Tibial nerve (tissue), 4 donors: ENCODE data around the gene ATXN2L. TPM values are rescaled to one million over a fixed set of nuclear protein-coding genes. Genes with fewer than 3 reads are reported as not detected.
A peak's percentile ranks its signal among the peaks of the same experiment; 100 is the strongest.

ENCODE experiments used
- DNase-seq, 2 donors: peaks; one replicate each; pipeline ENCODE4 v3.0.0-alpha.2; 2019; ENCODE audit warnings: low spot score in 2 of 2
- H3K27ac ChIP-seq, 4 donors: fragments of 200-600 bp; sonication (generic) in 3 of 4; one replicate each; pipeline ENCODE4 v1.5.1; 2017 to 2019; ENCODE audit warnings: mild to moderate bottlenecking in 1 of 4
- H3K27me3 ChIP-seq, 2 donors: fragments of 200-600 bp; sonication (generic) in 1 of 2; one replicate each; pipeline versions ENCODE4 v1.5.1 to v1.6.0; 2017 to 2019
- H3K36me3 ChIP-seq, 3 donors: fragments of 200-600 bp; sonication (generic); one replicate each; pipeline ENCODE4 v1.5.1; 2018 to 2019
- H3K4me1 ChIP-seq, 4 donors: fragments of 200-600 bp; sonication (generic) in 3 of 4; one replicate each; pipeline ENCODE4 v1.5.1; 2017 to 2019
- H3K4me3 ChIP-seq, 4 donors: fragments of 200-600 bp; sonication (generic) in 3 of 4; one replicate each; pipeline ENCODE4 v1.5.1; 2017 to 2019; ENCODE audit warnings: mild to moderate bottlenecking in 1 of 4, moderate library complexity in 1 of 4
- H3K9me3 ChIP-seq, 4 donors: fragments of 200-600 bp; sonication (generic) in 3 of 4; one replicate each; pipeline ENCODE4 v1.5.1; 2017 to 2019
- CTCF ChIP-seq, 5 experiments: fragments of 200-600 bp in 3 of 5; fragments of 450-650 bp in 2 of 5; sonication (generic) in 3 of 5; IDR thresholded peaks; one replicate each; pipeline ENCODE4 v1.5.1; 2016 to 2019; ENCODE audit warnings: antibody characterized with exemption in 5 of 5, mild to moderate bottlenecking in 3 of 5, moderate library complexity in 2 of 5
- EP300 ChIP-seq, 2 donors: sonication (generic); formaldehyde crosslinking; IDR thresholded peaks; one replicate each; pipeline ENCODE4 v1.6.1; 2017; ENCODE audit warnings: antibody characterized with exemption in 2 of 2, mild to moderate bottlenecking in 1 of 2
- POLR2A ChIP-seq, 2 donors: fragments of 450-650 bp; IDR thresholded peaks; one replicate each; pipeline ENCODE4 v1.6.1; 2017; ENCODE audit warnings: antibody characterized with exemption in 2 of 2, mild to moderate bottlenecking in 2 of 2, moderate library complexity in 2 of 2
- WGBS, 2 donors: methylation state at CpG; one replicate each; pipeline ENCODE4 v1.1.5; 2018; 5-methylcytosine and 5-hydroxymethylcytosine counted together
- total RNA-seq, 4 donors: library from RNA; depleted of rRNA; stranded (reverse); fragments of >200 nt; gene quantifications; one replicate each; pipeline ENCODE4 v1.1.0, GENCODE V29; 2016

ATXN2L gene
- total RNA-seq, 4 donors from 2014 or later: 57.6 to 121 (median 87.7) TPM

DNA sequence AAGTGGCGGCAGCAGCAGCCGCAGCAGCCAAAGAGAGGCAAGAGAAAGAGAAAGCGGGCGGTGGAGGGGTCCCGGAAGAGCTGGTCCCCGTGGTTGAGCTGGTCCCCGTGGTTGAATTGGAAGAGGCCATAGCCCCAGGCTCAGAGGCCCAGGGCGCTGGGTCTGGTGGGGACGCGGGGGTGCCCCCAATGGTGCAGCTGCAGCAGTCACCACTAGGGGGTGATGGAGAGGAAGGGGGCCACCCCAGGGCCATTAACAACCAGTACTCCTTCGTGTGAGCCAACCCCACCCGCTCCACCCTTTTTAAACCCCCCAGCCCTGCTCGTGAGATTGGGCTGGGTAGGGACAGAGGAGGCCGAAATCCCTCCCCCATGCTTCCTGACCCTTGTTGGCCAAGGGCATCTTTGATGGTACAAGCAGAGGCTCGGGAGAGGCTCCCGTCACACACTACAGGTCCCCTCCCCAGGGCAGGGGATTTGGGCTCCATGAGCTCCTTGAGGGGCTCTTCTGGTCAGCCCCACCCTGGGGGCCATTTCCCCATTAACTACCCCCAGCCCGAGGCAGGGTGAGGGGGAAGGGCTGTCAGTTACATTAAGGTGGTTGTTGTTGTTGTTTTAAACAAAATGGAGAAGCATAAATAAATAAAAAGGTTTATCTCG is 50.9 kb downstream of the ATXN2L start:
- no peaks in the 10 kb centered on the region for H3K9me3 ChIP-seq
- peaks cover 0 to 73% (median 15%) of the 10 kb centered on the region in 3 donors for H3K36me3 ChIP-seq
- TF ChIP-seq CTCF (IDR thresholded peaks at IDR 0.05): peak; percentile 33 to 66 (median 45)
- no peak for TF ChIP-seq EP300 (IDR thresholded peaks at IDR 0.05)
- H3K27ac ChIP-seq: no peak overlapping the region
- DNase-seq: no peak
- WGBS, 2 donors: 80 to 87% methylated on average over 16 to 18 of the region's 18 CpGs
- no peaks in the 10 kb centered on the region for H3K27me3 ChIP-seq
- no peak overlapping the region for H3K4me3 ChIP-seq
- peaks cover 0 to 6% (median 0%) of the 10 kb centered on the region in 4 donors for H3K4me1 ChIP-seq

GRCh38 chr16:28874406-28874805 is 51.6 kb downstream of the ATXN2L start:
- no peak overlapping the region for H3K4me3 ChIP-seq
- no peaks in the 10 kb centered on the region for H3K9me3 ChIP-seq
- H3K36me3 ChIP-seq: peaks cover 0 to 65% (median 8%) of the 10 kb centered on the region in 3 donors
- no peak overlapping the region for H3K27ac ChIP-seq
- peaks cover 0 to 13% (median 5%) of the 10 kb centered on the region in 4 donors for H3K4me1 ChIP-seq
- DNase-seq: no peak
- WGBS, 2 donors: 96% methylated on average over 3 to 5 of the region's 6 CpGs
- H3K27me3 ChIP-seq: no peaks in the 10 kb centered on the region
- TF ChIP-seq CTCF (IDR thresholded peaks at IDR 0.05): no peak
- TF ChIP-seq EP300 (IDR thresholded peaks at IDR 0.05): no peak
- TF ChIP-seq POLR2A (IDR thresholded peaks at IDR 0.05): no peak

DNA sequence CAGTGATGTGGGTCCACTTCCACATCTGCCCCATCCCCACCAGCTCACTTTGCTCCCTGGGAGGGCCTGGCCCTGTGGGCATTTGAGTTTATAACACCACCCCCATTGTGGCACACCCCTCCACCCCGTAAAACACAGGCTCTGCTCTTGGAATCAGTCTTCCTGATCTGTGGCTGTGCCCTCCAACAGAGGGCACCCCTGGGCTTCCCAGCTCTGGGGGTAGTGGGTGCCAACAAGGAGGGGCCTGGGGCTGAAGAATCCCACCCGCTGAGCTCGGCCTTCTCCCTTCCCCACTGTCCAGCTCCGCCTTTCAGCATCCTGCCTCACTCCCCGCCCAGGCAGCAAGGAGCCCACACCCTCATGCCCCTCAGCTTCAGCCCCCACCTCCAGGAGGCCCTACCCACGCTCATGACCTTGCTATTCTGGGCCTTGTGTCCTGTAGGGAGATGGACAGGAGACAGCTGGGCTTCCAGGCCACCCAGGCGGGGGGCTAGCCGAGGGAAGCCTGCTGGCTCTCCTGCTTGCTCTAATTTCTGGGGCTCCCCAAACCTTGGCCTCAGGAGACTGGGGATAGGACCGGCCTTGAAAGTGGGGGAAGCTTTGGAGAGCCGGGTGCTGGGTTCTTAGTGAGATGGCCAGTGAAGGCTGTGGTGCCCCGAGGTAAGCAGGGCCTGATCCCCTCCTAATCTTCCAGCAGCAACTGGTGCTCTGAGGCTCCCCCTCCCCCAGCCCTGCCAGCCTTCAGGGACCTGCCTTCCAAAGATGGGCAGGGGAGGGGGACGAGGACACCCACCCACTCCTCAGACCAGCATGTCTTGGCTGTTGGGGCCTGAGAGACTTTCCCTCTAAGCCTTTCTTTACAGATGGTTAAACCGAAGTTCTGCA is 52.6 kb downstream of the ATXN2L start:
- DNase-seq: no peak
- Histone ChIP-seq H3K4me3 (no peak overlapping the region), H3K9me3 (no peaks in the 10 kb centered on the region), H3K4me1 (peaks cover 0 to 19% (median 11%) of the 10 kb centered on the region in 4 donors), H3K27me3 (no peaks in the 10 kb centered on the region), H3K36me3 (peaks cover 0 to 56% (median 0%) of the 10 kb centered on the region in 3 donors), H3K27ac (no peak overlapping the region)
- 45 to 48% methylated on average over 10 of the region's 13 CpGs for WGBS, 2 donors
- TF ChIP-seq EP300 (IDR thresholded peaks at IDR 0.05) (no peak), POLR2A (IDR thresholded peaks at IDR 0.05) (no peak), CTCF (IDR thresholded peaks at IDR 0.05) (no peak)

DNA sequence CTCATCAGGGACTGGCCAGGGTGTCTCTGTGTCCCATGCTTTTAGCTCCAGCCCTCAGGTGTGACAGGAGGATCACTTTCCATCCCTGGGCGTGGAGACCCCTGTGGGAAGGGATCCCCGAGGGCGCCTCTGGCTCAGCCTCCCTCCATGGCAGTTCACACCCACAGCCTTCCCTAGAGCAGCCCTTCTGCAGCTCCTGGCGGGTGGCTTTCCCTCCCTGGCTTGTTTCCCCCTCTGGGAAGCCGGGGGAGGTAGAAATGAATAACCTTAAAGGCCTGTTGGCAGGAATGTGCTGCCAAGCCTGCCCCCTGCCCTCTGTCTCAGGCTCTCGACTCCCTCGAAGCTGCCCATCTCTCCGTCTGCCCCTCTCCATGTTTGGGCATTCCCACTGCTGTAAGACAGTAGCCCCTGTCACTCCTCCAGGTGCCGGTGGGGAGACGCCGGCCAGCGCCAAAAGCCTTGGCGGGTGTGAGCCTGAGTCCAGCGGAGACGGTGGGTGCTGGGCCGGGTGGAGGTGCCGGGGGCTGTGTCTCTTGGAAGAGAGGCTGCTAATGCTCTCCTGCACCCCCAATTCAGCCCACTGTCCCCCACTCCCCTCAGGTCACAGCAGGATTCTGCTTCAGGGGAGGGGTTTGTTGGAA is 53.3 kb downstream of the ATXN2L start:
- 51 to 52% methylated on average over 15 to 17 of the region's 17 CpGs for WGBS, 2 donors
- Histone ChIP-seq H3K27ac (no peak overlapping the region), H3K4me1 (peaks cover 0 to 24% (median 11%) of the 10 kb centered on the region in 4 donors), H3K27me3 (no peaks in the 10 kb centered on the region), H3K36me3 (peaks cover 0 to 48% (median 0%) of the 10 kb centered on the region in 3 donors), H3K4me3 (no peak overlapping the region), H3K9me3 (no peaks in the 10 kb centered on the region)
- no peak for TF ChIP-seq EP300 (IDR thresholded peaks at IDR 0.05)
- no peak for TF ChIP-seq POLR2A (IDR thresholded peaks at IDR 0.05)
- no peak for TF ChIP-seq CTCF (IDR thresholded peaks at IDR 0.05)
- no peak for DNase-seq
